Neural cell (in vitro differentiated cells): ENCODE measurements around the gene SNRNP25. TPM values are rescaled to one million over a fixed set of nuclear protein-coding genes. Genes with fewer than 3 reads are reported as not detected.

Experiments
- H2AFZ ChIP-seq: fragments of 200-600, 300-800 bp; sonication (generic), shearing (Covaris generic); 2 replicates; pipeline ENCODE4 v1.6.0; 2014; ENCODE audit warnings: low read depth, mild to moderate bottlenecking, antibody characterized with exemption, low read length, moderate library complexity
- H3F3A ChIP-seq: fragments of 200-600 bp; shearing (Covaris generic); 2 replicates; pipeline ENCODE4 v1.6.1; 2016; ENCODE audit warnings: mild to moderate bottlenecking, moderate library complexity, mixed read lengths, antibody characterized with exemption, low read length; ENCODE audit not compliant: insufficient read depth, poor library complexity, severe bottlenecking
- H3K27ac ChIP-seq: fragments of 200-600, 300-800 bp; sonication (generic), shearing (Covaris generic); 2 replicates; pipeline ENCODE4 v1.5.1; 2014; ENCODE audit warnings: mild to moderate bottlenecking, low read length, moderate library complexity
- H3K27me3 ChIP-seq: fragments of 300-800, 200-600 bp; sonication (generic), shearing (Covaris generic); 2 replicates; pipeline ENCODE4 v1.6.0; 2014; ENCODE audit warnings: mild to moderate bottlenecking, low read depth, low read length, moderate library complexity; ENCODE audit not compliant: insufficient read depth
- H3K36me3 ChIP-seq: fragments of 300-800, 200-600 bp; sonication (generic), shearing (Covaris generic); 2 replicates; pipeline ENCODE4 v1.5.1; 2014; ENCODE audit warnings: mild to moderate bottlenecking, antibody characterized with exemption, low read length, moderate library complexity; ENCODE audit not compliant: insufficient read depth
- H3K4me2 ChIP-seq: fragments of 300-800, 200-600 bp; sonication (generic), shearing (Covaris generic); 2 replicates; pipeline ENCODE4 v1.6.0; 2014; ENCODE audit warnings: mild to moderate bottlenecking, low read length
- H3K4me3 ChIP-seq: fragments of 300-800, 200-600 bp; sonication (generic), shearing (Covaris generic); 2 replicates; pipeline ENCODE4 v1.5.1; 2014; ENCODE audit warnings: mild to moderate bottlenecking, low read length, moderate library complexity
- H3K79me2 ChIP-seq: fragments of 200-600 bp; shearing (Covaris generic); replicated peaks from 2 replicates; pipeline ENCODE4 v1.6.0; 2014; ENCODE audit warnings: mild to moderate bottlenecking, low read length, moderate library complexity; ENCODE audit not compliant: insufficient read depth
- H3K9ac ChIP-seq: fragments of 300-800, 200-600 bp; sonication (generic), shearing (Covaris generic); 2 replicates; pipeline ENCODE4 v1.6.1; 2016; ENCODE audit warnings: mild to moderate bottlenecking, low read length, mixed read lengths
- H3K9me2 ChIP-seq: fragments of 200-600 bp; shearing (Covaris generic); 2 replicates; pipeline ENCODE4 v1.6.1; 2016; ENCODE audit warnings: mild to moderate bottlenecking, low read length, mixed read lengths; ENCODE audit not compliant: insufficient read depth
- H3K9me3 ChIP-seq: fragments of 200-600, 300-800 bp; sonication (generic), shearing (Covaris generic); 2 replicates; pipeline ENCODE4 v1.6.1; 2016; ENCODE audit warnings: mild to moderate bottlenecking, mixed run types, low read length, moderate library complexity, mixed read lengths
- H4K20me1 ChIP-seq: fragments of 200-600 bp; shearing (Covaris generic); 2 replicates; pipeline ENCODE4 v1.6.1; 2016; ENCODE audit warnings: mild to moderate bottlenecking, mixed run types; ENCODE audit not compliant: insufficient read depth
- EP300 ChIP-seq: fragments of 450-650 bp; conservative IDR thresholded peaks from 2 replicates; pipeline ENCODE4 v1.6.1; 2014; ENCODE audit warnings: antibody characterized with exemption, mild to moderate bottlenecking, moderate library complexity; ENCODE audit not compliant: poor library complexity, severe bottlenecking
- EZH2 ChIP-seq: fragments of 200-600, 300-800 bp; shearing (Covaris generic), sonication (generic); IDR thresholded peaks from 2 replicates; pipeline ENCODE4 v1.6.1; 2014; ENCODE audit warnings: antibody characterized with exemption, low read length, borderline replicate concordance, mild to moderate bottlenecking; ENCODE audit not compliant: insufficient read depth, poor library complexity, severe bottlenecking
- MXI1 ChIP-seq: fragments of 450-650 bp; conservative IDR thresholded peaks from 2 replicates; pipeline ENCODE4 v1.6.1; 2014; ENCODE audit warnings: antibody characterized with exemption, mild to moderate bottlenecking; ENCODE audit not compliant: poor library complexity, severe bottlenecking
- POLR2AphosphoS5 ChIP-seq: IDR thresholded peaks from 2 replicates; pipeline ENCODE4 v1.6.1; 2012
- RAD21 ChIP-seq: fragments of 450-650 bp; conservative IDR thresholded peaks from 2 replicates; pipeline ENCODE4 v1.6.1; 2014; ENCODE audit warnings: antibody characterized with exemption, mild to moderate bottlenecking, moderate library complexity
- SMC3 ChIP-seq: fragments of 450-650 bp; conservative IDR thresholded peaks from 2 replicates; pipeline ENCODE4 v1.6.1; 2014; ENCODE audit warnings: antibody characterized with exemption, mild to moderate bottlenecking, moderate library complexity; ENCODE audit not compliant: poor library complexity
- TAF1 ChIP-seq: IDR thresholded peaks from 2 replicates; pipeline ENCODE4 v1.6.1; 2012; ENCODE audit warnings: low read depth
- polyA plus RNA-seq: library from polyadenylated mRNA; depleted of rRNA; stranded (reverse); fragments of >200 nt; gene quantifications from 2 replicates; pipeline ENCODE4 v1.2.3, GENCODE V29; 2014
- TF ChIP-seq, protein P1 (sequence below): IDR thresholded peaks from 2 replicates; pipeline ENCODE4 v1.6.1; 2012; ENCODE audit warnings: borderline replicate concordance
- TF ChIP-seq, protein P2 (sequence below): fragments of 450-650 bp; IDR thresholded peaks from 2 replicates; pipeline ENCODE4 v1.5.1; 2014; ENCODE audit warnings: antibody characterized with exemption, mild to moderate bottlenecking, moderate library complexity; ENCODE audit not compliant: poor library complexity, severe bottlenecking

SNRNP25 gene
- polyA plus RNA-seq, 1 donor from 2014 or later: 46.4 TPM

DNA sequence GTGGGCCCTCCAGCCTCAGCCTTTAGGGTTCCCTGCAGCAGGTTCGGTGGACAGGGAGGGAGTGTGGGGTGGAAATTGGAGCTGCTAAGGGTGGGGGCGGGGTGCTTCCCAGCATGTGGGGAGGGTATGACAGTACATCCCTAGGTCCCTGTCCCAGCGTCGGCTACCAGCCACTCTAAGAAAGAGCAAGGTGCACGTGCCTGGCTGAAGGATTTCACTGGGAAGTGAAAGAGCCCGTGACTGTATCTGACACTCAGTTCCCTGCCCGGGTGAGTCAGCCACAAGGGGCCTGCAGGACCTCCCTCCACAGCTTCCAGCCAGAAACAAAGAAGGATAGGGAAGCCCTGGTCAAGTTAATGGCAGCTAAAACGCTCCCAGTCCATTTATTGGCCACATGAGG is 4.1 kb downstream of the SNRNP25 start (continued):
- no peak for TF ChIP-seq SMC3

DNA sequence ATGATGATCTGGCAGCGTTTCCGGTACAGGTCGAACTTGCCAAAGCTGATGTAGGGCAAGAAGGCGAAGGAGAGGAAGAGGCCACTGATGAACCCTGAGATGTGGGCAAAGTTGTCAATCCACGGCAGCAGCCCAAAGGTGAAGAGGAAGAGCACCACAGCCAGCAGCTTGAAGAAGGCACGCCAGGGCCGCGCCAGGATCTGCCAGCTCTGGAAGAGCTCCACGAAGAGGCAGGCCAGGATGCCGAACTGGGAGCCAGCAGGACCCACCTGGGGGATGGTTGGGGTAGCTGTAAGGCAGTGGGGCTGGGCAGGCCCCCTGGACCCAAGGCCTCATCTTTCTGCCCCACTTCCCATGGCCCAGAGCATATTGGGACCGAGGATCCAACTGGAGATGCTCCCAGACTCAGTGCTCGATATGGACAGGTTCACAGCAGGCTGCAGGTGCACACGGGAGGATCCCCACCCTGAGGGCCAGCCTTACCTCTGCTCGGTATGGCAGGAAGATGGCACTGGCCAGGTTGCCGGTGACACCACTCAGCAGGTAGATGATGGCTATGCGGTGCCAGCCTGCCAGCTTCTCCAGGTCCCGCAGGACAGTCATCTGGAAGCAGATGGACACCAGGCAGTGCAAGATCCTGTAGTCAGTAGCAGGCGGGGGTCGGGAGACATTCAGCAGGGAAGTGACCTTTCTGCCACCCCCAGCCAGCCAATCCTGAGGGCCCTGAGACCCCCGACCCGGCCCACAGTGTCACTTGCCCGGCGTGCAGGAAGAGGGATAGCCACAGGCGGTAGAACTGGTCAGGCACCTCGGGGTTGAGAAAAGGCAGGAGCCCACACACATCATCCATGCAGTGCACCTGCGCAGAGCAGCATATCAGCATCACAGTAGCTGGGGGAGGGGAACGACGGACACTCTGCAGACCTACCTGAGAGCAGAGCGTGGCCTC is 5.1 kb downstream of the SNRNP25 start:
- TF ChIP-seq, protein P1, sequence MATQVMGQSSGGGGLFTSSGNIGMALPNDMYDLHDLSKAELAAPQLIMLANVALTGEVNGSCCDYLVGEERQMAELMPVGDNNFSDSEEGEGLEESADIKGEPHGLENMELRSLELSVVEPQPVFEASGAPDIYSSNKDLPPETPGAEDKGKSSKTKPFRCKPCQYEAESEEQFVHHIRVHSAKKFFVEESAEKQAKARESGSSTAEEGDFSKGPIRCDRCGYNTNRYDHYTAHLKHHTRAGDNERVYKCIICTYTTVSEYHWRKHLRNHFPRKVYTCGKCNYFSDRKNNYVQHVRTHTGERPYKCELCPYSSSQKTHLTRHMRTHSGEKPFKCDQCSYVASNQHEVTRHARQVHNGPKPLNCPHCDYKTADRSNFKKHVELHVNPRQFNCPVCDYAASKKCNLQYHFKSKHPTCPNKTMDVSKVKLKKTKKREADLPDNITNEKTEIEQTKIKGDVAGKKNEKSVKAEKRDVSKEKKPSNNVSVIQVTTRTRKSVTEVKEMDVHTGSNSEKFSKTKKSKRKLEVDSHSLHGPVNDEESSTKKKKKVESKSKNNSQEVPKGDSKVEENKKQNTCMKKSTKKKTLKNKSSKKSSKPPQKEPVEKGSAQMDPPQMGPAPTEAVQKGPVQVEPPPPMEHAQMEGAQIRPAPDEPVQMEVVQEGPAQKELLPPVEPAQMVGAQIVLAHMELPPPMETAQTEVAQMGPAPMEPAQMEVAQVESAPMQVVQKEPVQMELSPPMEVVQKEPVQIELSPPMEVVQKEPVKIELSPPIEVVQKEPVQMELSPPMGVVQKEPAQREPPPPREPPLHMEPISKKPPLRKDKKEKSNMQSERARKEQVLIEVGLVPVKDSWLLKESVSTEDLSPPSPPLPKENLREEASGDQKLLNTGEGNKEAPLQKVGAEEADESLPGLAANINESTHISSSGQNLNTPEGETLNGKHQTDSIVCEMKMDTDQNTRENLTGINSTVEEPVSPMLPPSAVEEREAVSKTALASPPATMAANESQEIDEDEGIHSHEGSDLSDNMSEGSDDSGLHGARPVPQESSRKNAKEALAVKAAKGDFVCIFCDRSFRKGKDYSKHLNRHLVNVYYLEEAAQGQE: no peak
- TF ChIP-seq MXI1: no peak
- TF ChIP-seq SMC3: no peak
- TF ChIP-seq EP300: no peak
- no peak for TF ChIP-seq TAF1
- TF ChIP-seq RAD21: no peak
- TF ChIP-seq POLR2AphosphoS5: no peak
- no peak for TF ChIP-seq EZH2
- TF ChIP-seq, protein P2, sequence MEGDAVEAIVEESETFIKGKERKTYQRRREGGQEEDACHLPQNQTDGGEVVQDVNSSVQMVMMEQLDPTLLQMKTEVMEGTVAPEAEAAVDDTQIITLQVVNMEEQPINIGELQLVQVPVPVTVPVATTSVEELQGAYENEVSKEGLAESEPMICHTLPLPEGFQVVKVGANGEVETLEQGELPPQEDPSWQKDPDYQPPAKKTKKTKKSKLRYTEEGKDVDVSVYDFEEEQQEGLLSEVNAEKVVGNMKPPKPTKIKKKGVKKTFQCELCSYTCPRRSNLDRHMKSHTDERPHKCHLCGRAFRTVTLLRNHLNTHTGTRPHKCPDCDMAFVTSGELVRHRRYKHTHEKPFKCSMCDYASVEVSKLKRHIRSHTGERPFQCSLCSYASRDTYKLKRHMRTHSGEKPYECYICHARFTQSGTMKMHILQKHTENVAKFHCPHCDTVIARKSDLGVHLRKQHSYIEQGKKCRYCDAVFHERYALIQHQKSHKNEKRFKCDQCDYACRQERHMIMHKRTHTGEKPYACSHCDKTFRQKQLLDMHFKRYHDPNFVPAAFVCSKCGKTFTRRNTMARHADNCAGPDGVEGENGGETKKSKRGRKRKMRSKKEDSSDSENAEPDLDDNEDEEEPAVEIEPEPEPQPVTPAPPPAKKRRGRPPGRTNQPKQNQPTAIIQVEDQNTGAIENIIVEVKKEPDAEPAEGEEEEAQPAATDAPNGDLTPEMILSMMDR: no peak
- Histone ChIP-seq H3K79me2 (peaks cover 10% of the 10 kb centered on the region), H3K4me3 (no peak overlapping the region), H2AFZ (no peak overlapping the region), H3K4me2 (no peak overlapping the region), H3K36me3 (no peaks in the 10 kb centered on the region), H3F3A (no peaks in the 10 kb centered on the region), H3K27me3 (no peaks in the 10 kb centered on the region), H4K20me1 (no peaks in the 10 kb centered on the region), H3K9ac (no peak overlapping the region), H3K9me2 (no peaks in the 10 kb centered on the region), H3K27ac (no peak overlapping the region), H3K9me3 (no peaks in the 10 kb centered on the region)

DNA sequence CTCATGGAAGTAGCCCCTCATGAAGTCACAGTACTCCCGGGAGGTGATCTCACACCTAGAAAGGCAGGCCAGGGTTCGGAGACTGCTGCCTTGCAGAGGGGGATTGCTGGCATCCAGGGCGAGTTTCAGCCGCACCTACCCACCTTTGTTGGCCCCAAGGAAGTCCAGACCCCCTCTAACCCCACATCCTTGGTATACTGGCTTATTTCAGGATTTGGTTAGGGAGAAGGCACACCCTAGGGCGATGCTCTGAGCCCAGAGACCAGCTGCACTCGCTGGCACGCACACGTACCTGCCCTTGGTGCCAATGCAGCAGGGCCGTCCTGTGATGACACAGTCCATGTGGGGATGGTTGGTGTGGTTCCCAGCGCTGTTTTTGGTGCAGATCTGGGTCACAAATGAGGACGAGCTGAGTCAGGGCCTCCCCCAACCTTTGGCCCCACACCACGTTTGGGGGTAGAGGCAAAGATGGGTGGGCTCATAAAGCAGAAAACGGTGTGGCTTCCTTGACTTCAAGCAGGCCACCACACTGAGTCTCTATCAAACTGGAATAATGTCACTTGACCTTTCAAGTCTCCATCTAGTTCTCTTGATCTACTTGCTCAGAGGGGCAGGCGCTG is 5.9 kb downstream of the SNRNP25 start:
- peaks cover 3% of the 10 kb centered on the region for H3K79me2 ChIP-seq
- no peak overlapping the region for H2AFZ ChIP-seq
- H3K4me3 ChIP-seq: no peak overlapping the region
- H4K20me1 ChIP-seq: no peaks in the 10 kb centered on the region
- H3K9me3 ChIP-seq: no peaks in the 10 kb centered on the region
- H3K27me3 ChIP-seq: no peaks in the 10 kb centered on the region
- H3K36me3 ChIP-seq: no peaks in the 10 kb centered on the region
- no peak overlapping the region for H3K4me2 ChIP-seq
- H3K9me2 ChIP-seq: no peaks in the 10 kb centered on the region
- TF ChIP-seq EP300 (no peak), SMC3 (no peak), RAD21 (no peak), TAF1 (no peak), MXI1 (no peak), EZH2 (no peak), POLR2AphosphoS5 (no peak)
- TF ChIP-seq, protein P1: no peak
- TF ChIP-seq, protein P2: no peak
- H3K27ac ChIP-seq: no peak overlapping the region
- no peaks in the 10 kb centered on the region for H3F3A ChIP-seq
- H3K9ac ChIP-seq: no peak overlapping the region
